NT2/D1 (cell line): ENCODE measurements around the gene SBF2.
"Not testable (repeated sequence)": the region's sequence is repeated elsewhere in the genome, so short reads cannot be mapped to it uniquely, and the experiment has no call there.

Experiments used
- DNase-seq: peaks from one replicate; pipeline ENCODE4 v3.0.0-alpha.2; 2011; ENCODE audit warnings: low read depth, low spot score
- H3K27me3 ChIP-seq: 2 replicates; pipeline ENCODE4 v1.6.0; 2011; ENCODE audit warnings: mild to moderate bottlenecking; ENCODE audit not compliant: insufficient read length, insufficient read depth
- H3K36me3 ChIP-seq: 2 replicates; pipeline ENCODE4 v1.6.1; 2011; ENCODE audit warnings: mild to moderate bottlenecking, low read length, mixed read lengths; ENCODE audit not compliant: insufficient read depth, insufficient read length
- H3K4me1 ChIP-seq: 2 replicates; pipeline ENCODE4 v1.5.1; 2011; ENCODE audit not compliant: insufficient read depth, insufficient read length
- H3K4me3 ChIP-seq: 2 replicates; pipeline ENCODE4 v1.5.1; 2011; ENCODE audit warnings: low read depth; ENCODE audit not compliant: insufficient read length
- H3K9ac ChIP-seq: 2 replicates; pipeline ENCODE4 v1.6.0; 2011; ENCODE audit warnings: low read depth; ENCODE audit not compliant: insufficient read length
- H3K9me3 ChIP-seq: 2 replicates; pipeline ENCODE4 v1.5.1; 2011; ENCODE audit warnings: mild to moderate bottlenecking, low read length; ENCODE audit not compliant: insufficient read depth
- SUZ12 ChIP-seq: IDR thresholded peaks from 2 replicates; pipeline ENCODE4 v1.6.1; 2011; ENCODE audit not compliant: insufficient read length, insufficient read depth; ENCODE audit errors: extremely low read depth
- YY1 ChIP-seq: IDR thresholded peaks from 2 replicates; pipeline ENCODE4 v1.6.1; 2011; ENCODE audit not compliant: insufficient read length, insufficient read depth
- ZNF274 ChIP-seq: IDR thresholded peaks from 2 replicates; pipeline ENCODE4 v1.6.1; 2011; ENCODE audit warnings: mild to moderate bottlenecking, low read depth, low read length

Gene SBF2

GRCh38 chr11:9901943-9902342 is 392.1 kb downstream of the SBF2 start:
- Histone ChIP-seq H3K9me3 (no peaks in the 10 kb centered on the region), H3K4me1 (no peaks in the 10 kb centered on the region), H3K9ac (no peak overlapping the region), H3K36me3 (no peaks in the 10 kb centered on the region), H3K27me3 (no peaks in the 10 kb centered on the region), H3K4me3 (no peak overlapping the region)
- no peak for TF ChIP-seq ZNF274
- no peak for TF ChIP-seq YY1
- no peak for TF ChIP-seq SUZ12
- no peak for DNase-seq

GRCh38 chr11:9900253-9900652 is 393.8 kb downstream of the SBF2 start:
- not testable (repeated sequence) for H3K4me1 ChIP-seq, DNase-seq, H3K9ac ChIP-seq

GRCh38 chr11:9899676-9900075 is 394.3 kb downstream of the SBF2 start:
- Histone ChIP-seq H3K36me3 (no peaks in the 10 kb centered on the region), H3K4me1 (no peaks in the 10 kb centered on the region), H3K4me3 (no peak overlapping the region), H3K9ac (no peak overlapping the region), H3K27me3 (no peaks in the 10 kb centered on the region), H3K9me3 (no peaks in the 10 kb centered on the region)
- TF ChIP-seq YY1: no peak
- TF ChIP-seq ZNF274: no peak
- TF ChIP-seq SUZ12: no peak
- no peak for DNase-seq

More at GRCh38 chr11:9900253-9900652, 393.8 kb downstream of the SBF2 start:
- not testable (repeated sequence) for H3K4me3 ChIP-seq, H3K9me3 ChIP-seq, H3K36me3 ChIP-seq, H3K27me3 ChIP-seq

GRCh38 chr11:9896902-9897301 is 397.1 kb downstream of the SBF2 start:
- no peak overlapping the region for H3K4me3 ChIP-seq
- TF ChIP-seq ZNF274: no peak
- no peak for TF ChIP-seq YY1
- no peak for TF ChIP-seq SUZ12
- DNase-seq: no peak
- no peak overlapping the region for H3K9ac ChIP-seq
- no peaks in the 10 kb centered on the region for H3K36me3 ChIP-seq
- H3K27me3 ChIP-seq: no peaks in the 10 kb centered on the region
- H3K4me1 ChIP-seq: no peaks in the 10 kb centered on the region
- no peaks in the 10 kb centered on the region for H3K9me3 ChIP-seq

- no peak for DNase-seq
- H3K9me3 ChIP-seq: no peaks in the 10 kb centered on the region
- TF ChIP-seq ZNF274 (no peak), YY1 (no peak), SUZ12 (no peak)
Observed at GRCh38 chr11:9895006-9895405, 399.0 kb downstream of the SBF2 start.

GRCh38 chr11:9893474-9893873 is 400.5 kb downstream of the SBF2 start:
- TF ChIP-seq ZNF274 (no peak), YY1 (no peak), SUZ12 (no peak)
- DNase-seq: no peak
- Histone ChIP-seq H3K4me3 (no peak overlapping the region), H3K4me1 (no peaks in the 10 kb centered on the region), H3K9ac (no peak overlapping the region), H3K27me3 (no peaks in the 10 kb centered on the region), H3K36me3 (no peaks in the 10 kb centered on the region), H3K9me3 (no peaks in the 10 kb centered on the region)

More at GRCh38 chr11:9895006-9895405, 399.0 kb downstream of the SBF2 start:
- no peak overlapping the region for H3K9ac ChIP-seq
- H3K4me3 ChIP-seq: no peak overlapping the region
- no peaks in the 10 kb centered on the region for H3K4me1 ChIP-seq
- no peaks in the 10 kb centered on the region for H3K27me3 ChIP-seq
- H3K36me3 ChIP-seq: no peaks in the 10 kb centered on the region

GRCh38 chr11:9888938-9889337 is 405.1 kb downstream of the SBF2 start:
- Histone ChIP-seq H3K9ac (no peak overlapping the region), H3K27me3 (no peaks in the 10 kb centered on the region), H3K4me3 (no peak overlapping the region), H3K4me1 (no peaks in the 10 kb centered on the region), H3K9me3 (no peaks in the 10 kb centered on the region), H3K36me3 (no peaks in the 10 kb centered on the region)
- DNase-seq: no peak
- no peak for TF ChIP-seq SUZ12
- no peak for TF ChIP-seq YY1

- Histone ChIP-seq H3K4me1 (no peaks in the 10 kb centered on the region), H3K36me3 (no peaks in the 10 kb centered on the region), H3K9me3 (no peaks in the 10 kb centered on the region), H3K27me3 (no peaks in the 10 kb centered on the region), H3K4me3 (no peak overlapping the region), H3K9ac (no peak overlapping the region)
- TF ChIP-seq SUZ12 (no peak), ZNF274 (no peak), YY1 (no peak)
- no peak for DNase-seq
Observed at GRCh38 chr11:9887472-9887871, 406.5 kb downstream of the SBF2 start.
